ENCODE data around the gene DNASE1L3. TPM values are rescaled to one million over a fixed set of nuclear protein-coding genes. Genes with fewer than 3 reads are reported as not detected.

DNASE1L3 gene, protein sequence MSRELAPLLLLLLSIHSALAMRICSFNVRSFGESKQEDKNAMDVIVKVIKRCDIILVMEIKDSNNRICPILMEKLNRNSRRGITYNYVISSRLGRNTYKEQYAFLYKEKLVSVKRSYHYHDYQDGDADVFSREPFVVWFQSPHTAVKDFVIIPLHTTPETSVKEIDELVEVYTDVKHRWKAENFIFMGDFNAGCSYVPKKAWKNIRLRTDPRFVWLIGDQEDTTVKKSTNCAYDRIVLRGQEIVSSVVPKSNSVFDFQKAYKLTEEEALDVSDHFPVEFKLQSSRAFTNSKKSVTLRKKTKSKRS
- 0.09 to 0.30 TPM (median 0.16 TPM) in 3 of 5 replicates, not detected in the others for total RNA-seq (2022; extraction: Qiagen RNA extraction; ENCODE audit: low read depth)

DNA sequence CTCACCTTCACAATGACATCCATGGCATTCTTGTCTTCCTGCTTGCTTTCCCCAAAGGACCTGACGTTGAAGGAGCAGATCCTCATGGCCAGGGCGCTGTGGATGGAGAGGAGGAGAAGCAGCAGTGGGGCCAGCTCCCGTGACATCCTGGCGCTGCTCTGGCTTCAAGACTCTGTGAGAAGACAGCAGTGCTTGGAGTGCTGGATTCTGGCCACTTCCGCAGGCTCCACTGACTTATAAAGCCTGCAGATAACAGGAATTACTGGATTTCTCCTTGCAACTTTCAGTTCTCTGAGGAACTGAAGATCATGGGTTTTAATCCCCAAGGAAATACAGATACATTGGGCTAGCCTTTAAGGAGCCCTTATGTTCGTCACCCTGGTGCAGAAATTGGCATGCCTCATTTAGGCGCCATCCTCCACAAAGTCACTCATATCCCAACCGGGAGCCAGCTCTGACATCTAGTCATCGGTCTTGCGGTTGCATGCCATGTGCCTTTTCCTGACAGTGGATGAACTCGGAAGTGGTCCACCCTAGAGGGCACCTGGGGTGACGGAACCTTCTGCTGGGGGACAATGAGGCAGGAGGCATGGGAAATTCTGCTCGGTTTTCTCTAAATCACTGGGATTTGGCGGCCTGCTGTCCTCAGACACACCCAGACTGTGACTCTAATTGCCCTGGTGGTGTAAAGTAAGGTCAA, at the start of gene DNASE1L3:
DNASE1L3 (minus strand) TSS at position 212 of the 700 bp plus-strand sequence; CDS start at position 146, 66 bp downstream.

DNA sequence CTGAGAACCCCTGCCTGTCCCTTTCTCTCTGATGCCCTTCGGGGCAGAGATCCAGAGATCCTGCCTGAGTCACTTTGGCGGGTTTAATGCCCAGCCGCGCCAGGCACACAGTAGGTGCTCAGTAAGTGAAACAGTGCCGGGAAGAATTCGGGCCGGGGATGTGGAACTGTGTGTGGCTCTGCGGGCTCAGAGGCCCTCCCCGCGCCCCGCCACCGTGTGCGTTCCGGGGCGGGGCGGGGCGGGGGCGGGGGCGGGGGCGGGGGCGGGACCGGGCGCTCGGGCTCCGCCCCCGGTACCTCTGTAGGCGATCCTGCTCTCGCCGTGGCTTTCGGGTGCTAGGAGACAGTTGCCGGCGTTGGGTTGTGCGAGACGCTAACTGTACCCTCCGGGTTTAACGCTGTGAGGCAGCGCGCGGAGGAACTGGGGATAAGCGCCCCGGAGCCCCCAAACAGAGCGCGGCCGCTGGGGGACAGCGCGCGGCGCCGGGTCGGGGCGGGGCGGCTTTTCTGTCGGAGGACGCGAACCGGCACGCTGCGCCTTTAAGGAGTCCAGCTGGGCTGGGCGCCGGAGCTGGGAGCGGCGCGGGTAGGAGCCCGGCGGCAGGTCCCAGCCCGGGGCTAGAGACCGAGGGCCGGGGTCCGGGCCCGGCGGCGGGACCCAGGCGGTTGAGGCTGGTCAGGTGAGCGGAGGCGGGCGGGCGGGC, 26.6 kb upstream of the DNASE1L3 start, which contains the start of gene ABHD6:
ABHD6 (plus strand) TSS at position 555 of the 703 bp plus-strand sequence. CDS start 18,795 bp downstream, outside the sequence.

Other genes starting within 250 kb of the DNASE1L3 start
- 279 to 317 TPM (median 305 TPM) in 5 replicates for gene FLNB, start 202.6 kb downstream of the DNASE1L3 start, total RNA-seq (2022; extraction: Qiagen RNA extraction; ENCODE audit: low read depth)
- gene ABHD6, start 26.8 kb upstream of the DNASE1L3 start, total RNA-seq (2022; extraction: Qiagen RNA extraction; ENCODE audit: low read depth) = 11.4 to 14.6 TPM (median 13.0 TPM) in 5 replicates
- gene RPP14, start 95.3 kb upstream of the DNASE1L3 start, total RNA-seq (2022; extraction: Qiagen RNA extraction; ENCODE audit: low read depth) = 9.3 to 14.1 TPM (median 10.1 TPM) in 5 replicates
- 5.5 to 8.5 TPM (median 7.2 TPM) in 5 replicates for gene HTD2, start 95.5 kb upstream of the DNASE1L3 start, total RNA-seq (2022; extraction: Qiagen RNA extraction; ENCODE audit: low read depth)
- gene PXK, start 121.9 kb upstream of the DNASE1L3 start, total RNA-seq (2022; extraction: Qiagen RNA extraction; ENCODE audit: low read depth) = 4.9 to 7.6 TPM (median 6.6 TPM) in 5 replicates
- gene PDHB, start 222.9 kb upstream of the DNASE1L3 start, total RNA-seq (2022; extraction: Qiagen RNA extraction; ENCODE audit: low read depth) = 56.1 to 71.4 TPM (median 61.2 TPM) in 5 replicates

Measured in A549 treated with CpdA at 1 μM for 4 hours (cell line).